ENCODE measurements around the gene TAF8.

- TF ChIP-seq CTCF (conservative IDR thresholded peaks at IDR 0.05 in 1 of 2, IDR thresholded peaks at IDR 0.05 in 1 of 2; ENCODE audit: extremely low read depth in 1 of 2, insufficient read depth in 1 of 2, low read depth in 1 of 2, low read length in 2 of 2) (no peak), EZH2 (IDR thresholded peaks at IDR 0.05; ENCODE audit: borderline replicate concordance, low read length) (no peak)
Measured at GRCh38 chr6:42120895-42121865, 70.9 kb downstream of the TAF8 start.

Data from mammary epithelial cell (primary cell).